Fibroblast of villous mesenchyme (primary cell): ENCODE measurements around the gene PNPLA7. TPM values are rescaled to one million over a fixed set of nuclear protein-coding genes. Genes with fewer than 3 reads are reported as not detected.
"Not testable (repeated sequence)": the region's sequence is repeated elsewhere in the genome, so short reads cannot be mapped to it uniquely, and the experiment has no call there.

ENCODE experiments used
- DNase-seq: peaks from one replicate; pipeline ENCODE4 v3.0.0-alpha.2; 2010; ENCODE audit warnings: low read depth
- H3K4me3 ChIP-seq: 2 replicates; pipeline ENCODE4 v1.5.1; 2011; ENCODE audit warnings: low read depth, mild to moderate bottlenecking, low read length
- CTCF ChIP-seq: IDR thresholded peaks from 2 replicates; pipeline ENCODE4 v1.5.1; 2012; ENCODE audit warnings: low read depth, mild to moderate bottlenecking, low read length; ENCODE audit not compliant: insufficient read depth
- total RNA-seq: library from RNA; depleted of rRNA; stranded (reverse); fragments of >200 nt; gene quantifications from 2 replicates; pipeline ENCODE4 v1.2.3, GENCODE V29; 2012

Gene PNPLA7
- total RNA-seq, 1 donor, result 1.3 TPM

GRCh38 chr9:137470785-137471184, 79.4 kb downstream of the PNPLA7 start:
- no peak for DNase-seq
- TF ChIP-seq CTCF, result no peak
- H3K4me3 ChIP-seq, result no peak overlapping the region

- no peak for TF ChIP-seq CTCF
- H3K4me3 ChIP-seq, result no peak overlapping the region
- no peak for DNase-seq
Measured at GRCh38 chr9:137467896-137468295, 82.3 kb downstream of the PNPLA7 start.

- no peak for DNase-seq
- no peak for TF ChIP-seq CTCF
- no peak overlapping the region for H3K4me3 ChIP-seq
Measured at GRCh38 chr9:137467161-137467581, 83.0 kb downstream of the PNPLA7 start.

- not testable (repeated sequence) for DNase-seq, H3K4me3 ChIP-seq
Measured at GRCh38 chr9:137466389-137467085, 83.7 kb downstream of the PNPLA7 start.

GRCh38 chr9:137465720-137466388, 84.3 kb downstream of the PNPLA7 start:
- no peak for TF ChIP-seq CTCF
- DNase-seq, result no peak
- H3K4me3 ChIP-seq, result no peak overlapping the region

- no peak for TF ChIP-seq CTCF
- no peak for DNase-seq
Measured at GRCh38 chr9:137465000-137465719, 85.0 kb downstream of the PNPLA7 start.

GRCh38 chr9:137464291-137464999, 85.8 kb downstream of the PNPLA7 start:
- DNase-seq, result no peak
- no peak for TF ChIP-seq CTCF
- no peak overlapping the region for H3K4me3 ChIP-seq

More at GRCh38 chr9:137465000-137465719, 85.0 kb downstream of the PNPLA7 start:
- no peak overlapping the region for H3K4me3 ChIP-seq
